Kidney (tissue), 14 donors: Measurements from ENCODE around the gene IL1R1. TPM values are rescaled to one million over a fixed set of nuclear protein-coding genes. Genes with fewer than 3 reads are reported as not detected.
"Not testable (repeated sequence)": the region's sequence is repeated elsewhere in the genome, so short reads cannot be mapped to it uniquely, and the experiment has no call there.

Experiments used
- DNase-seq, 5 donors: peaks; one replicate each; pipeline ENCODE4 v3.0.0-alpha.2; 2013 to 2020
- FAIRE-seq: peaks from 2 replicates; lab custom pipeline; 2012; peaks lifted over from hg19 to GRCh38; lab: Jason Lieb, UNC
- H3K27ac ChIP-seq, 2 donors: one replicate each; pipeline ENCODE4 v1.7.0; 2013; ENCODE audit warnings: low read depth in 2 of 2, low read length in 2 of 2, inconsistent platforms in 1 of 2
- H3K27me3 ChIP-seq: one replicate; pipeline ENCODE4 v1.7.1; 2013; ENCODE audit warnings: low read length, inconsistent platforms; ENCODE audit not compliant: control insufficient read depth, insufficient read depth
- H3K36me3 ChIP-seq, 3 donors: one replicate each; pipeline versions ENCODE4 v1.7.0 to v1.7.1; 2013; ENCODE audit warnings: low read length in 3 of 3, control low read depth in 1 of 3, inconsistent platforms in 1 of 3; ENCODE audit not compliant: insufficient read depth in 3 of 3, control insufficient read depth in 2 of 3
- H3K4me1 ChIP-seq, 3 donors: one replicate each; pipeline versions ENCODE4 v1.7.0 to v1.7.1; 2013; ENCODE audit warnings: low read length in 3 of 3, inconsistent platforms in 1 of 3, low read depth in 1 of 3; ENCODE audit not compliant: control insufficient read depth in 2 of 3, insufficient read depth in 2 of 3
- H3K4me3 ChIP-seq, 3 donors: one replicate each; pipeline versions ENCODE4 v1.7.0 to v1.8.1; 2013; ENCODE audit warnings: low read length in 3 of 3, control low read depth in 1 of 3, inconsistent platforms in 1 of 3
- H3K9ac ChIP-seq, 3 donors: one replicate each; pipeline versions ENCODE4 v1.7.0 to v1.7.1; 2013; ENCODE audit warnings: low read length in 3 of 3, control low read depth in 1 of 3, inconsistent platforms in 1 of 3
- H3K9me3 ChIP-seq, 3 donors: one replicate each; pipeline versions ENCODE4 v1.7.0 to v1.7.1; 2013; ENCODE audit warnings: low read length in 3 of 3, control low read depth in 1 of 3, inconsistent platforms in 1 of 3; ENCODE audit not compliant: control insufficient read depth in 2 of 3, insufficient read depth in 1 of 3
- CTCF ChIP-seq: IDR thresholded peaks from 3 replicates; pipeline ENCODE4 v1.5.1; 2012; ENCODE audit warnings: mild to moderate bottlenecking, moderate library complexity, borderline replicate concordance; ENCODE audit not compliant: insufficient read depth; ENCODE audit errors: extremely low read depth
- intact Hi-C: fragments of 100-400 bp; cut with DNase I; formaldehyde crosslinking; loops from one replicate; pipeline ENCODE4 v1.11.1; 2022
- polyA plus RNA-seq: library from polyadenylated mRNA; stranded (reverse); fragments of 350-450 nt; fragmentation: Illumina TruSeq; extraction: RNeasy Lipid Tissue Mini Kit (QIAGEN cat#74804); gene quantifications from one replicate; pipeline ENCODE4 v1.2.3, GENCODE V29; 2014; ENCODE audit warnings: low read depth, low replicate concordance; ENCODE audit not compliant: insufficient read depth
- total RNA-seq: library from RNA; stranded (reverse); fragmentation: NEBNext Ultra II Directional; extraction: Animal tissue kit (Norgen Biotek cat#: 25700); gene quantifications from one replicate; pipeline ENCODE4 v1.2.1, GENCODE V29; 2021
- donor health status: control.
- donor health status: control.
- donor health status: control.
- donor health status: control.
- donor health status: control.
- donor health status: DM: yes; HTN: yes; CAD: no.
- donor health status: Normal renal cell carcinoma (clear cell type).

The IL1R1 gene
- total and polyA plus RNA-seq, 2 donors from 2014 or later = 24.6 to 95.9 TPM

- H3K4me3 ChIP-seq = no peak overlapping the region
- H3K36me3 ChIP-seq = no peaks in the 10 kb centered on the region
- H3K27ac ChIP-seq = peak overlapping the region in 1 of 2 donors; percentile 5
- no peaks in the 10 kb centered on the region for H3K27me3 ChIP-seq
- intact Hi-C loops = no loop called here
- H3K4me1 ChIP-seq = peaks cover 2 to 20% (median 16%) of the 10 kb centered on the region in 3 donors
- no peak for FAIRE-seq
- H3K9ac ChIP-seq = no peak overlapping the region
- TF ChIP-seq CTCF = no peak
- no peaks in the 10 kb centered on the region for H3K9me3 ChIP-seq
- no peak for DNase-seq
Measured at GRCh38 chr2:102120261-102120660, 22.3 kb upstream of the IL1R1 start.

- Histone ChIP-seq H3K27me3 (no peaks in the 10 kb centered on the region), H3K27ac (no peak overlapping the region), H3K9ac (no peak overlapping the region), H3K9me3 (no peaks in the 10 kb centered on the region), H3K4me1 (peaks cover 2 to 16% (median 12%) of the 10 kb centered on the region in 3 donors), H3K4me3 (no peak overlapping the region), H3K36me3 (no peaks in the 10 kb centered on the region)
- DNase-seq (no peak), FAIRE-seq (no peak)
- intact Hi-C loops = no loop called here
- TF ChIP-seq CTCF = no peak
Measured at GRCh38 chr2:102120701-102121159, 21.8 kb upstream of the IL1R1 start.

- Histone ChIP-seq H3K4me3 (no peak overlapping the region), H3K27me3 (no peaks in the 10 kb centered on the region), H3K27ac (peak overlapping the region in 1 of 2 donors; percentile 13), H3K36me3 (no peaks in the 10 kb centered on the region), H3K9me3 (no peaks in the 10 kb centered on the region), H3K9ac (no peak overlapping the region), H3K4me1 (peaks cover 2 to 14% (median 9%) of the 10 kb centered on the region in 3 donors)
- intact Hi-C loops = no loop called here
- DNase-seq (no peak), FAIRE-seq (no peak)
- no peak for TF ChIP-seq CTCF
Measured at GRCh38 chr2:102122115-102122514, 20.4 kb upstream of the IL1R1 start.

GRCh38 chr2:102122909-102123308 is 19.6 kb upstream of the IL1R1 start:
- peaks cover 0 to 14% (median 7%) of the 10 kb centered on the region in 3 donors for H3K4me1 ChIP-seq
- TF ChIP-seq CTCF = no peak
- FAIRE-seq (no peak), DNase-seq (no peak)
- H3K27me3 ChIP-seq = no peaks in the 10 kb centered on the region
- H3K4me3 ChIP-seq = no peak overlapping the region
- no peak overlapping the region for H3K27ac ChIP-seq
- H3K9ac ChIP-seq = no peak overlapping the region
- intact Hi-C loops = no loop called here
- H3K9me3 ChIP-seq = no peaks in the 10 kb centered on the region
- H3K36me3 ChIP-seq = no peaks in the 10 kb centered on the region

- H3K4me3 ChIP-seq, H3K36me3 ChIP-seq, intact Hi-C loops, DNase-seq, H3K27ac ChIP-seq, FAIRE-seq, H3K9me3 ChIP-seq, H3K9ac ChIP-seq, H3K27me3 ChIP-seq: not testable (repeated sequence)
- H3K4me1 ChIP-seq = peaks cover 0 to 14% (median 7%) of the 10 kb centered on the region in 3 donors
Measured at GRCh38 chr2:102124421-102124820, 18.1 kb upstream of the IL1R1 start.
